Neutrophil (primary cell): ENCODE results near the gene SKAP1.

Experiments
- H3K27ac ChIP-seq: fragments of 200-600 bp; sonication (generic); 2 replicates; pipeline ENCODE4 v1.5.1; 2016; ENCODE audit warnings: mild to moderate bottlenecking, moderate library complexity
- H3K27me3 ChIP-seq: fragments of 200-600 bp; sonication (generic); 2 replicates; pipeline ENCODE4 v1.6.0; 2016; ENCODE audit warnings: mild to moderate bottlenecking
- H3K36me3 ChIP-seq: fragments of 200-600 bp; sonication (generic); 2 replicates; pipeline ENCODE4 v1.5.1; 2017
- H3K4me1 ChIP-seq, 2 experiments: fragments of 200-600 bp in 1 of 2; sonication (generic) in 1 of 2; 1 replicate in 1 of 2; 2 replicates in 1 of 2; pipeline versions ENCODE4 v1.5.1 to v1.6.1; 2013 to 2016; ENCODE audit warnings: low read depth in 1 of 2, low read length in 1 of 2, mild to moderate bottlenecking in 1 of 2, moderate library complexity in 1 of 2; ENCODE audit not compliant: control insufficient read depth in 1 of 2, insufficient read depth in 1 of 2
- H3K4me3 ChIP-seq, 2 experiments: fragments of 200-600 bp in 1 of 2; sonication (generic) in 1 of 2; 1 replicate in 1 of 2; 2 replicates in 1 of 2; pipeline ENCODE4 v1.5.1; 2013 to 2016; ENCODE audit warnings: low read depth in 1 of 2, low read length in 1 of 2, mild to moderate bottlenecking in 1 of 2, moderate library complexity in 1 of 2
- H3K9me3 ChIP-seq: fragments of 200-600 bp; sonication (generic); 2 replicates; pipeline ENCODE4 v1.5.1; 2016
- CTCF ChIP-seq: fragments of 200-600 bp; sonication (generic); IDR thresholded peaks from 2 replicates; pipeline ENCODE4 v1.5.1; 2016; ENCODE audit warnings: antibody characterized with exemption

The SKAP1 gene

GRCh38 chr17:48162306-48162934, 267.6 kb downstream of the SKAP1 start:
- TF ChIP-seq CTCF: no peak
- no peak overlapping the region for H3K27ac ChIP-seq
- no peak overlapping the region for H3K4me3 ChIP-seq
- H3K36me3 ChIP-seq: no peaks in the 10 kb centered on the region
- H3K4me1 ChIP-seq: no peaks in the 10 kb centered on the region
- peaks cover 23% of the 10 kb centered on the region for H3K27me3 ChIP-seq
- no peaks in the 10 kb centered on the region for H3K9me3 ChIP-seq

DNA sequence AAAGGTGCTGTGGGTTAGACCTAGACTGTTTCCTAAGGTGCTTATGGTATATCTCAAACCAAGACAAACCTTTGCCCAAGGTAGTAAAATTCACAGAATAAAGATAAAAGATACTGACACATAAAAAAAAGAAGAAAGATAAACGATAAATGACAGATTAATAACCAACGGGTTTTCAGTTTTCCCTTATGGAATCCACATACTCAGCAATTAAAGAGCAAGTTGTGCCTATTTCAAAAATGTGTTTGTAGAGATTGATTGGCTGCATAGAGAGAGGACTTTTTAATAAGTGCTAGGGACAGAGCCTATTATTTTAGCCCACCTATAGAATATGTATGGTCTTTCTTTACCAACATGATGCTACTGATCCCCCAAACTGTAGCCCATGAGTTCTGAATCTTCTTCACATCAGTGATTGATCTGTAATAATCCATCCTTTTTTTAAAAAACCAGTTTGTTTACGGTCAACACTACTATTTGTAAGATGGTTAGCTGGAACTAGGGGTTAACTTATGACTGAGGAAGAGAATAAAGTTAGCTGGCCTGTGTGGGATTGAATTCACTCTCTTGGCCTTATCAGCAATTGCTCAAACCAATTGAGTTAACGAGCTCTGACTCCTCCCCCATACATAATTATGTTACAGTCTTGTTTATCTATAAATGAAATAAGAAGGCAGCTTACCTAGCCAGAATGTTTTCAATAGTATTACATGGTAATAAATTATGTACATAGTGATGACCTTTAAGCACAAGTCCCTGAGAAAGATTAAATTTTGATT, 268.7 kb downstream of the SKAP1 start:
- TF ChIP-seq CTCF: no peak
- H3K27ac ChIP-seq: no peak overlapping the region
- no peaks in the 10 kb centered on the region for H3K9me3 ChIP-seq
- no peaks in the 10 kb centered on the region for H3K4me1 ChIP-seq
- no peak overlapping the region for H3K4me3 ChIP-seq
- no peaks in the 10 kb centered on the region for H3K36me3 ChIP-seq
- peaks cover 31% of the 10 kb centered on the region for H3K27me3 ChIP-seq

DNA sequence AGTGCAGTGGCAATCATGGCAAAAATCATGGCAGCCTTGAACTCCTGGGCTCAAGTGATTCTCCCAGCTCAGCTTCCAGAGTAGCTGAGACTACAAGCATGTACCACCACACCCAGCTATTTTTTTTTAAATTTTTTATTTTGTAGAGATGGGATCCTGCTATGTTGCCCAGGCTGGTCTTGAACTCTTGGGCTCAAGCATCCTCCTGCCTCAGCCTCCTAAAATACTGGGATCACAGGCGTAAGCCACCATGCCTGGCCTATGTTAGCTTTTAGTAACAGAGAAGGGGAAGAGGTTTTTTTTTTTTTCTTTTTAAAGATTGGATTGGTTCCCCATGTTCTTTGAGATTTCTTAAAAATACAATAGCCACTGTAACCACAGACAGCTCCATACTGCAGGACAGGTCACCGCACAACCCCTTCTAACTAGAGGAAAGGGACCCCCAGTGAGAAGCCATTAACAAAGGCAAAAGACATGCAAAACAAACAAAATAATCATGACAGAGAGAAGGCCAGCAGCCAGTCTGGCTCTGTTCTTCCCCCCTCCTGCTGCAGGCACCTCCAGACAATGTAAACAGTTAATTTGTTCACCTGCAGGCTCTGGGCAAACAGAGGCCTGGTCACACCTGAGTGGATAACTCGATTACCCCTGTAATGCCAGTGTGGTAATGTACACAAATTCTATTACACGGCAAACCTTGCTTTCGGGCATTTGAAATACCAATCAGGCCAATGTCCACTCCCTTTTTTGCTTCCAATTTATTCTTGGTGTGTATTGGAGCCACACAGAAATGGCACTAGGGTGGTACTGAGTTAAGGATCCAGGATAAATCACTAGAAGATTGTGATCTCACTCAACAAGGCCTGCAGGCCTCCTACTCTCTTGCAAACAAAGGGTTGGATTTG, 269.6 kb downstream of the SKAP1 start:
- Histone ChIP-seq H3K27ac (no peak overlapping the region), H3K4me1 (no peaks in the 10 kb centered on the region), H3K36me3 (no peaks in the 10 kb centered on the region), H3K9me3 (no peaks in the 10 kb centered on the region), H3K4me3 (no peak overlapping the region), H3K27me3 (peaks cover 40% of the 10 kb centered on the region)
- no peak for TF ChIP-seq CTCF

- no peak for TF ChIP-seq CTCF
- Histone ChIP-seq H3K9me3 (no peaks in the 10 kb centered on the region), H3K4me3 (no peak overlapping the region), H3K36me3 (no peaks in the 10 kb centered on the region), H3K27ac (no peak overlapping the region), H3K4me1 (no peaks in the 10 kb centered on the region), H3K27me3 (peaks cover 44% of the 10 kb centered on the region)
Observed at GRCh38 chr17:48159232-48159631, 270.8 kb downstream of the SKAP1 start.

DNA sequence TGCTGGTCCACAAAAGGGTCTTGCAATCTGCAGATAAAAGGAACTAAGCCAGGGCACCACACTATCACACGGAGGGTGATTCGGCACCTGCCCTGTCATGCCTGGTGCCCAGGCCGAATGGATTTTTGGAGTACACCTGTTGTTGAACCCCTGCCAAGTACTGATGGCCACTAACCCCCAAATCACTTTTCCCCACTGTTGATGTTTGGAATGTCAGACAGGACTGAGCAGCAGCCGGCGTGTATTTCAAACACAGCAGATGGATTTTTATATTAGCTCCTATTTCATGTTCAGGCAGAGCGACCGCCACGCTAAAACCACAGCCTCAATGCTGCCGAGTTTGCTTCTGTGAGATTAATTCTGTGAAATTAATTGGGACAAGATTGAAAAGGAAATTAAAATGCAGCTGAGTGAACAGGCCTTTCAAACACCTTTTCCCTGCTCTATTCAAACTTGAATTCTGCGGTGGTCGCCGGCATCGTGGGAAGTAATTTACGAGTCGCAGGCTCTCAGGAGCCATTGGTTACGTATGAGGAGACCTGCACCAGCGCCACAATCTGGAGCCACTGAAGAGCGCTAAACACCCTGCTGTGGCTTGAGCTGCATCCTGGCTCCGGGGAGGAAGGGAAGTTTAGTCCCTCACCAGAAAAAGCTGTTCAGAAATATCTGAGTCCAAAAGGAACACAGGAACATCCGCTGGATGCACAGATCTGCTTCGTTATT, 274.0 kb downstream of the SKAP1 start:
- no peak overlapping the region for H3K27ac ChIP-seq
- H3K27me3 ChIP-seq: peaks cover 61% of the 10 kb centered on the region
- no peaks in the 10 kb centered on the region for H3K4me1 ChIP-seq
- no peaks in the 10 kb centered on the region for H3K9me3 ChIP-seq
- H3K4me3 ChIP-seq: no peak overlapping the region
- no peak for TF ChIP-seq CTCF
- no peaks in the 10 kb centered on the region for H3K36me3 ChIP-seq
